NCI-H345 (cell line): ENCODE data around the gene TRIM74.
"Not testable (repeated sequence)": the region's sequence is repeated elsewhere in the genome, so short reads cannot be mapped to it uniquely, and the experiment has no call there.

Experiments
- DNase-seq: peaks from one replicate; lab custom pipeline; 2025; lab: John Stamatoyannopoulos, UW

TRIM74 gene

DNA sequence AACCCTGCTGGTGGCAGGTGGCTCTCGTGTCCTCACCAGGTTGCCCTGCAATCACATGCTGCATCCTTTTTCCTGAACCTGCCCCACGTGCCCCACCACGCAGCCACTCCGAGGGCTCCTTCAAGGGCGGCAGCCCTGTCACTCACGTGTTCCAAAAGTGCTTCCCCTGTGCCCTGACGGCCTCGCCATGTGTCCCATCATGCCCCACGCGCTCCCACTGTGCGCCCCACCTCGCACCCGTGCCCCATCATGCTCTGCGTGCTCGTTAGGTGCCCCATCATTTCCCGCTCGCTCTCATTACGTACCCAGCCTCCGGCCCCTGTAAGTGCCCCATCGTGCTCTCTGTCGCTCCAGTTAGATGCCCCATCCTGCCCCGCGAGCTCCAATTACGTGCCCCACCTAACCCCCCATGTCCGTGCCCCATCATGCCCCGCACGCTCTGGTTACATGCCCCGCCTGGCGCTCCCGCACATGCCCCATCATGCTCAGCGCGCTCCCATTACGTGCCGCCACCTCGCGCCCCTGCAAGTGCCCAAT is at the start of gene TRIM74:
TSS of gene TRIM74 (minus strand) at position 487 of the 537 bp plus-strand sequence. CDS start 3,309 bp downstream, outside the sequence.
- not testable (repeated sequence) for DNase-seq

DNA sequence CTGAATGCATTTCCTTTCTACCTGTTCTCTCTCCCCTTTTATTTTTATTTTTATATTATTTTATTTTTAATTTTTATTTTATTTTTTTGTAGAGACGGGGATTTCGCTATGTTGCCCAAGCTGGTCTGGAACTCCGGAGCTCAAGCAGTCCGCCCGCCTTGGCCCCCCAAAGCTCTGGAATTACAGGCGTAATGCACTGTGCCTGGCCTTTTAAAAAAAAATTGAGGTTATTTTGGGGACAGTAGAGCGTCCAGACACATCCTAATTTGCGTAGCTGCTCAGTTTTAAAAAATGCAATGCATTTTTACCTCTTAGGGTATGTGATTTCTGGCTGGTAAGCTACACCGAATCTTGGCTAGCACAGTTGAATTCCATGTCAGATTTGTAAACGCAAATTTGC is 37.2 kb upstream of the TRIM74 start:
- not testable (repeated sequence) for DNase-seq

DNA sequence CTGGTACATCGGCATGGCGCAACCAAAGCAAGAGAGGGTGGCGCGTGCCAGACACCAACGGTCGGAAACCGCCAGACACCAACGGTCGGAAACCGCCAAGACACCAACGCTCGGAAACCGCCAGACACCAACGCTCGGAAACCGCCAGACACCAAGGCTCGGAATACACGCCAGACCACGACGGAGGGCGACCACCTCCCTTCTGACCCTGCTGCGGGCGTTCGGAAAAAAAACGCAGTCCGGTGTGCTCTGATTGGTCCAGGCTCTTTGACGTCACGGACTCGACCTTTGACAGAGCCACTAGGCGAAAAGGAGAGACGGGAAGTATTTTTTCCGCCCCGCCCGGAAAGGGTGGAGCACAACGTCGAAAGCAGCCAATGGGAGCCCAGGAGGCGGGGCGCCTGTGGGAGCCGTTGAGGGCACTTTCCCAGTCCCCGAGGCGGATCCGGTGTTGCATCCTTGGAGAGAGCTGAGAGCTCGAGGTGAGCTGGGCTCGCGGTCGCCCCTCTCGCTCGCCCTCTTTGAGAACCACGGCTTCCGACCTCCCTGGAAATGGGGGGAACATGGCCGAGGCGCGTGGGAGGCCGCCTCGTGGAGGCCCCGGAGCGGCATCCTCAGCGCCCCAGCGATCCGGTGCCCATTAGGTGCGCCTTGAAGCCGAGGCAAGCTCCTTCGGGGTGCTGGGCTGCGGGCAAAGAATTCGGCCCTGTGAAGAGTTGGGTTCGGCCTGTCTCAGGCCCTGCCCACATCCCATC is 36.6 kb upstream of the TRIM74 start:
- DNase-seq: not testable (repeated sequence)

GRCh38 chr7:73005356-73005692 is 36.1 kb upstream of the TRIM74 start:
- DNase-seq: not testable (repeated sequence)

DNA sequence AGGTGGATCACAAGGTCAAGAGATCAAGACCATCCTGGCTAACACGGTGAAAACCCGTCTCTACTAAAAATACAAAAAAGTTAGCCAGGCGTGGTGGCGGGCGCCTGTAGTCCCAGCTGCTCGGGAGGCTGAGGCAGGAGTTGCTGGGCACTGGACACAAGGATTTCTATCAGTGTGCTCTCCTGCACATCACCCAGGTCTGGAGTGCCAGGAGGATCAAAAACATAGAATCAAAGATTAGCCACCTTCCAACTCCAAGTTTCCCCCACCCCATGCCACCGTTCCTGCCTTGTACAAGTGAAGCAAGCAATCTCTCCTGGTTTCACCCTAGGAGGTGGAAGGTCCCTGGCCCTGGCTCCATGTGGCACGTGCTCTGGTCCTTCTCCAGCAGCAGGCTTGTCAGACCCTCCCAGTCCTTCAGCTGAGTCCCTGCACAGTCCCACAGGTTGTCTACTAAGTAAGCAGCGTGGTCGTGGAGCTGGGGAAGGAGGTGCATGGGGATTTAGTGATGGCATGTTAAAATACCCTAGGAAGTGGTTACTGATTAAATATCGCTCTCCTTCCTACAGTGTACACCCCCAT is 28.7 kb upstream of the TRIM74 start:
- DNase-seq: not testable (repeated sequence)

DNA sequence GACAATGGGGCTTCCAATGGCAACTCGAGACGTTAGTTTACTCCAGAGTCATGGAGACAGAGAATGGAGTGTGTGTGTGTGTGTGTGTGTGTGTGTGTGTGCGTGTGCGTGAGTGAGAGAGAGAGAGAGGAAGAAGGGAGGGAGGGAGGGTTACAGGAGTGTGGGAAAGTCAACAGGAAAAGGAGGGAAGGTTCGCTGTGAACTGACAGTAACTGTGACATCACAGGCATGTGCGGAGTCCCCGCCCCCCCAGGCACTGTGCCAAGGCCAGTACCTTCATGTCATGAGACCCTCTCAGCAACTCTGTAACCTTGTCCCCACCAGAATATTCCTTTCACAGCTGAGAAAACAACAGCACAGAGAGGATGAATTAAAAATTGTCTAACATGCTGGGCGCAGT is 28.2 kb upstream of the TRIM74 start:
- not testable (repeated sequence) for DNase-seq

GRCh38 chr7:72995484-72995883 is 26.2 kb upstream of the TRIM74 start:
- not testable (repeated sequence) for DNase-seq

DNA sequence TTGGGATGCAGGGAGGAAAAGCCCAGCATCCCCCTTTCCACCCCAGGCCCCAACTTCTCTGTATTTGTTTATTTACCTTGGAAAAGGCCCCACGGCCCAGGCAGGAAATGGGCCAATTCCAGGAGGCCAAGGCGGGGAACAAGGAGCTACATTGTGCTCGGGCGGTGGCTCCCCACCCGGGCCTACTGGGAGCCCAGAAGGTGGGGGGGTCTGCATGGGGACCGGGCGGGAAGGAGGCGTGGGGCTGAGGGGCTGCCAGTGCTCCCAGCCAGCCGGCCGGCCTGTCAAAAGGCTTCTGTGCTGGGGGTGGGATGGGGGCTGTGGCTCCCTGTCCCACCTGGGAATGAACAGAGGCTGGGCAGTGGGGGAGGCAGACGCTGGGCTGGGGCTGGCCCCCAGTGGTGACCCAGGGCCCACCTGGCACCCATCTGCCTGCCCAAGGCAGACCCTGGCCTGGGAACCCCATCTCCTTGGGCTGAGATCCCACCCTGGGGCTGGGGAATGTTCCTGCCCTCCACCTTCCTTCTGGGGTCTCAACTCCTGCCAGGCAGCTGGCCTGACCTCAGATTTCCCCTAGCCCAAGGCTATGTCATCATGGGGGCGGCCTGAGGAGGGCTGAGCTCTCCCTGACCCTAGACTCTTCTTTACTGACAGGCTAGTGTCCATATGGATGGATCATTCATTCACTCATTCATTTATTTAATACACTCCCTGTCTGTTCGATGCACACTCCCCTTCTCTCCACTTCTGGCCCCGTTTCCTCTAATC is 21.1 kb upstream of the TRIM74 start:
- DNase-seq: not testable (repeated sequence)

DNA sequence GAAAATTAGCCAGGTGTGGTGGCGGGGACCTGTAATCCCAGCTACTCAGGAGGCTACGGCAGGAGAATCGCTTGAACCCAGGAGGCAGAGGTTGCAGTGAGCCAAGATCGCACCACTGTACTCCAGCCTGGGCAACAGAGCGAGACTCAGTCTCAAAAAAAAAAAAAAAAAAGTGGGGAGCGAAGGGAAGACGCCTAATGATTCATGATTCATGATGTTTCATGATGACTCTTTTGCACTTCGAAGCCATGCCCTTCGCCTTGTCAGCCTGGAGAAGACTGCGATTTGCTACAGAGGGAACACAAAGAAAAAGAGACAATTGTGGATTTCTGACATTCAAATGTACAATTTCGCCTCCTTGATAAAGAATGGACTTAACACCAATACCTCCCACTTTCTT is 12.8 kb upstream of the TRIM74 start:
- DNase-seq: not testable (repeated sequence)

DNA sequence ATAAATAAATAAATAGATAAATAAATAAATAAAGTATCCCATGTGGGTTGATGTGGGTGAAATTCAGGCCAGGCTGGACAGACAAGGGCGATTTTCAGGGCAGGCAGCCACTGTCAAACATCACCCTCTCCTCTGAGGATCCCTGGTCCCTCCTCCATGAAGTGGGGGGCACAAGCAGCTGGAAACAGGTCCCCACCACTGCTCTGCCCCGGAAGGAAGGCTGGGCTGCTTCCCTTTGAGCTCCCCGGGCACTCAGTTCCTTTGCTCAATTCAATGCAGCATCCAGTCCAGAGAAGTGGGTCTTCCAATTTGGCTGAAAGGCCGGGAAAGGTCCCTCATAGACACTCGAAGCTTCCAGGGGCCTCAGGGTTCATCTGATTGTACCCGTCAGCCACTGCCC is 11.1 kb upstream of the TRIM74 start:
- DNase-seq: not testable (repeated sequence)

DNA sequence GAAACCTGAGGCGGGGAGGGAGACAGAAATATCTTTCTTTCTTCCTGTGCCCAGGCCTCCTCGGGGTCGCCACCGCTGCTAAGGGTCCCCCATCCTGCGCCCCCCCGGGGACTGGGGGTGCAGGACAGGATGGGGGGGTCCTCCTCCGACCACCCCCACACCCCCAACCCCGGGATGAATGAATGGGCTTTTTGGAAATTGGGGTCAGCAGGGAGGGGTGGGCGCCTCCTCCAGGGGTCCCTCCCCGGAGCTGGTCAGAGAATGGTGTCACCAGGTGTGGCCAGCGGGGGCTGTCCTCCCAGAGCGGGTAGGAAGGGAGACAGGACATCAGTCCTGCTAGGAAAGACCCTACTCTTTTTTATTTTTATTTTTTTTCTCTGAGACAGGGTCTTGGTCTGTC is 7.2 kb upstream of the TRIM74 start:
- not testable (repeated sequence) for DNase-seq

DNA sequence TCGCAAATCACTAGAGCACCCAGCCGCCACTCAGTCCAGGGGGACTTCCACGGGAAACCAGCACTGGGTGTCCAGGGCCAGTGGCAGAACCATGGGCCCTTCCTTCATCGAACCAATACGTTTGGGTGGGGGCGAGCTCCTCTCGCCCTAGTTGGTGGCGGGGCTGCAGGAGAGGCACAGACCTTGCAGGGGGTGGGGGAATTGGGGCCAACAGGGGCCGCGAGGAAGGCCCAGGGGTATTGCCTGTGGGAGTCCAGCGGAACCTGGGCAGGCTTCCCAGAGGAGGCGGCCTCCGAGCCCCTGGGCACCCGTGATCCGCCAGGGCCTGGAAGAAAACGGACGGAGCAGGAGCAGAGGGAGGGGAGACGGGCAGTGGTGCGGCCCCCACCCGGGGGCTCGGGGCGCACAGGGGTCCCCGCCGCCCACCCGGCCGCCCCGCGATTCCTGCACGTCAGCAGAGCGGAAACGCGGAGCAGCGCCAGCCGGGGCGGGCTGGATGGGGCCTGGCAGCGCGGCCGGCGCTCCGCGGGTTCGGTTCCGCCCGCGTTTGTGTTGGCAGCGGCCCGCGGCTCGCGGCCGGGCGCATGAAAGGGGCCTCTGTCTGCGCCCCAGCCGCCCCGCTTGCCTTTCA is 6.5 kb upstream of the TRIM74 start:
- not testable (repeated sequence) for DNase-seq

GRCh38 chr7:72974781-72975180 is 5.5 kb upstream of the TRIM74 start:
- DNase-seq: not testable (repeated sequence)

- DNase-seq: not testable (repeated sequence)
These were observed 2.2 kb upstream of the TRIM74 start for GRCh38 chr7:72971505-72971904.

GRCh38 chr7:72969688-72970087 is 422 bp upstream of the TRIM74 start:
- DNase-seq: not testable (repeated sequence)

- not testable (repeated sequence) for DNase-seq
These were observed 2.4 kb downstream of the TRIM74 start for GRCh38 chr7:72966892-72967291.

DNA sequence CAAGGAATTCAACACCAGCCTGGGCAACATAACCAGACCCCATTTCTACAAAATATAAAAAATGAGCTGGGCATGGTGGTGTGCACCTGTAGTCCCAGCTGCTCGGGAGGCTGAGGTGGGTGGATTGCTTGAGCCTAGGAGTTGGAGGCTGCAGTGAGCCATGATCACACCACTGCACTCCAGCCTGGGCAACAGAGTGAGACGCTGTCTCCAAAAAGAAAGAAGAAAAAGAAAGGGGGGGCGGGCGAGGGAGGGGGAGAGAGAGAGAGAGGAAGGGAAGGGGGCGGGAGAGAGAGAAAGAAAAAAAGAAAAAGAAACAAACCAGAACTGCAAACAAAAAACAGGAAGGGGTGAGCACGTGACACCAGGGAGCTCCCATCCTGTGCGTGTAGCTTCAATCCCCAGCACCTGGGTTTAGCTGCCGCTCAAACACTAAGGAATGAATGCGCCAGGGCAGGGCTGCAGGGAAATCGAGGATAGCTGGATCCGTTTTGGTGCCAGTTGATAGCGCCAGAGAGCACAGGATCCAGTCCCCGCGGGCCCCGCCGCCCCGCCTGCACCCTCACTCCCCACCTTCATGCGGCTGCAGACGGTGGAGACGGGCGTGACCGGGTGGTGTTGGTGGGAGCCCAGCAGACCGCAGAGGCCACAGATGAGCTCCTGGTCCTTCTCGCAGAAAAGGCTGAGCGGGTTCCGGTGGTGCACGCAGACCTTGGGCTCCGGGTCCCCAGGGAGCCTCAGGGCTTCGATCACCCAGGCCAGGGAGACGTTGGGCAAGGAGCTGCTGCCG is 3.9 kb downstream of the TRIM74 start:
- DNase-seq: not testable (repeated sequence)

DNA sequence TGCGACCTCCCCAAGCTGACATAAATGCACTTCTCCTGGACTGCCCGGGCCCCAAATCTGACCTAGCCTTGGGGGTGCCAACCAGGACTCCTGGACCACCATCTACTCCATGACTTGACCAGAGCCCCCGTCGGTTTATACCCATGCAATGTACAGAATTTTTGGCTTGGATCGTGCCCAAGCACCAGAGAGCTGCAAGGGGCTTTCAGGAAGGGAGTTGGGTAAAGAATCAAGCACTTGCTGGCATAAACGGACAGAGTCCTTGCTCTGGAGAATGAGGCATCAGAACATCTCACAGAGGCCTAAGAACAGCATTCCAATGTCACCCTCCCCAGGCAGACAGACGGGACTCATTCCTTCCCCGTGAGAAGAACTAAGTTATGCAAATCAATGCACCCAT is 6.2 kb downstream of the TRIM74 start:
- DNase-seq: not testable (repeated sequence)

- DNase-seq: not testable (repeated sequence)
These were observed 8.0 kb downstream of the TRIM74 start for GRCh38 chr7:72961346-72961650.

DNA sequence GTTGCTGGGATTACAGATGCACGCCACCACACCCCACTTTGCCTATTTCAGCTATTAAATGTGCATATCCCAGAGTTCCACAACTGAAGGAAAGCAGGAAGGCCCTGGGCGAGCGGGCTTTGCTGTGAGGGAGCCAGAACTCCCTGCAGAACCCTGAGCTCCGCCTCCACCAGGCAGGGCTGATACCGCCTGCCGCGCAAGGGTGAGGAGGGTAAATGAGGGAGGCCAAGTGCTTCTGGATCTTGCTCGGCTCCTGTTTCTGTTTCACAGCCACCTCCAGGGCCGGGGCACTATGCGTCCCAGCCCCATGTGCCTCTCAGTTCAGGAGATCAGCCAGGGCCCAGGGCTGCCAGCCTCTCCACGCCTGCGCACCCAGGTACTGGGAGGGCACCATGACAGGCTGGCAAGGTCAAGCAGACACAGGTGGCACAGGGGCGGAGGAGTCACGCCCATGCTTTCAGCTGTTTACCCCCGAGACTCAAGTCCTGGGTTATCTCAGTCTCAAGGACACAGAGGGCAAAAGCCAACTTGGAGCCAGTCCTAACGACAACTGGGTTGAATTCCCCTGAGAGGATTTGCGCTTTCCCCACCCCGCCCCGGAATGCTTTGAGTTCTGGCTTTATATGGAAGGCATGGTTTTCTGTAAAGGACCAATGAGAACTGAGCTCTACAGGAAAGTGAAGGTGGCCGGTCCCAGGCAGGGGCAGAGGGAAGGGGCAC is 8.5 kb downstream of the TRIM74 start:
- DNase-seq: not testable (repeated sequence)

GRCh38 chr7:72960029-72960428 is 9.2 kb downstream of the TRIM74 start:
- DNase-seq: not testable (repeated sequence)
